Right atrium auricular region (tissue), 2 donors: Measurements from ENCODE around the gene FGF7. TPM values are rescaled to one million over a fixed set of nuclear protein-coding genes. Genes with fewer than 3 reads are reported as not detected.
"Not testable (repeated sequence)": the region's sequence is repeated elsewhere in the genome, so short reads cannot be mapped to it uniquely, and the experiment has no call there.

ENCODE experiments used
- DNase-seq: peaks from one replicate; pipeline ENCODE4 v3.0.0-alpha.2; 2019; ENCODE audit warnings: low spot score
- H3K27ac ChIP-seq, 2 donors: fragments of 200-600 bp; sonication (generic); 1 replicate in 1 of 2; 2 replicates in 1 of 2; pipeline ENCODE4 v1.5.1; 2016 to 2019
- H3K27me3 ChIP-seq, 2 donors: fragments of 200-600 bp; sonication (generic); one replicate each; pipeline versions ENCODE4 v1.5.1 to v1.6.0; 2017 to 2019
- H3K36me3 ChIP-seq: fragments of 200-600 bp; sonication (generic); one replicate; pipeline ENCODE4 v1.5.1; 2016
- H3K4me1 ChIP-seq, 2 donors: fragments of 200-600 bp; sonication (generic); one replicate each; pipeline versions ENCODE4 v1.5.1 to v1.6.0; 2017 to 2019
- H3K4me3 ChIP-seq, 2 donors: fragments of 200-600 bp; sonication (generic); 1 replicate in 1 of 2; 2 replicates in 1 of 2; pipeline ENCODE4 v1.5.1; 2017 to 2019; ENCODE audit warnings: mild to moderate bottlenecking in 1 of 2, moderate library complexity in 1 of 2
- H3K9me3 ChIP-seq, 2 donors: fragments of 200-600 bp; sonication (generic); one replicate each; pipeline ENCODE4 v1.5.1; 2019
- total RNA-seq, 2 donors: library from RNA; depleted of rRNA; stranded (reverse); fragments of >200 nt; gene quantifications; one replicate each; pipeline ENCODE4 v1.1.0, GENCODE V29; 2016
- TF ChIP-seq, protein P1 (sequence below), 2 donors: fragments of 200-600 bp; sonication (generic); IDR thresholded peaks; one replicate each; pipeline ENCODE4 v1.5.1; 2019; ENCODE audit warnings: antibody characterized with exemption in 2 of 2

The FGF7 gene
- total RNA-seq, 2 donors from 2014 or later = 27.2 to 28.5 TPM

DNA sequence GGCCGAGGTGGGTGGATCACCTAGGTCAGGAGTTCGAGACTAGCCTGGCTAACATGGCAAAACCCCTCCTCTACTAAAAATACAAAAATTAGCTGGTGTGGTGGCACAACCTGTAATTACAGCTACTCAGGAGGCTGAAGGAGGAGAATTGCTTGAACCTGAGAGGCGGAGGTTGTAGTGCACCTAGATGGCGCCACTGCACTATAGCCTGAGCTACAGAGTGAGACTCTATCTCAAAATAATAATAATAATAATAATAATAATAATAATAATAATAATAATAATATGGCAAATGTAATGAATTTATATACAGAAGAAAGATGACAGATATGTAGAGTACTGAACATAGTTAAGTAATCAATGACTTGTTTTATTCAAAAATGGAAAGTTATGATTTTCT is 48.2 kb downstream of the FGF7 start:
- H3K4me3 ChIP-seq, H3K9me3 ChIP-seq, H3K27me3 ChIP-seq, DNase-seq, H3K27ac ChIP-seq, H3K36me3 ChIP-seq, H3K4me1 ChIP-seq: not testable (repeated sequence)
- TF ChIP-seq, protein P1, sequence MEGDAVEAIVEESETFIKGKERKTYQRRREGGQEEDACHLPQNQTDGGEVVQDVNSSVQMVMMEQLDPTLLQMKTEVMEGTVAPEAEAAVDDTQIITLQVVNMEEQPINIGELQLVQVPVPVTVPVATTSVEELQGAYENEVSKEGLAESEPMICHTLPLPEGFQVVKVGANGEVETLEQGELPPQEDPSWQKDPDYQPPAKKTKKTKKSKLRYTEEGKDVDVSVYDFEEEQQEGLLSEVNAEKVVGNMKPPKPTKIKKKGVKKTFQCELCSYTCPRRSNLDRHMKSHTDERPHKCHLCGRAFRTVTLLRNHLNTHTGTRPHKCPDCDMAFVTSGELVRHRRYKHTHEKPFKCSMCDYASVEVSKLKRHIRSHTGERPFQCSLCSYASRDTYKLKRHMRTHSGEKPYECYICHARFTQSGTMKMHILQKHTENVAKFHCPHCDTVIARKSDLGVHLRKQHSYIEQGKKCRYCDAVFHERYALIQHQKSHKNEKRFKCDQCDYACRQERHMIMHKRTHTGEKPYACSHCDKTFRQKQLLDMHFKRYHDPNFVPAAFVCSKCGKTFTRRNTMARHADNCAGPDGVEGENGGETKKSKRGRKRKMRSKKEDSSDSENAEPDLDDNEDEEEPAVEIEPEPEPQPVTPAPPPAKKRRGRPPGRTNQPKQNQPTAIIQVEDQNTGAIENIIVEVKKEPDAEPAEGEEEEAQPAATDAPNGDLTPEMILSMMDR (IDR thresholded peaks at IDR 0.05) = peak in 1 of 2 donors; percentile 24

DNA sequence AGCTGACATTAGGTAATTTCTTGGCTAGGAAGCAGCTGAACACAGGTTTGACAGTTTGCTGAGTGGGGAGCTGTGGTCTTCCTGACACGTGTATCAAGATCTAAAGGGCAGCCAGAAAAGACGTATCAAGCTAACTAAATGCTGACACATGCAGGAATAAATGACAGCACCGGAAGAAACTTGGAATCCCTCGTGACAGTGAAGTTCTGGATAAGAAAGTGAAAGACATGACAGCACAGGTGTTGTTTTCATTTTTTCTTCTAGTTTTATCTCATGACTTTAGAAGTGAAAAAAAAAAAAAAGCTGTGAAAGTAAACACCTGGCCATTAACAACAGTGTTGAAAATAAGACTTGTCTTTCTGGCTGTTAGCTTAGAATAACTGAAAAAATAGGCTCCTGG is 48.7 kb downstream of the FGF7 start:
- Histone ChIP-seq H3K36me3 (no peaks in the 10 kb centered on the region), H3K27ac (no peak overlapping the region), H3K9me3 (no peaks in the 10 kb centered on the region), H3K27me3 (no peaks in the 10 kb centered on the region), H3K4me1 (no peaks in the 10 kb centered on the region), H3K4me3 (no peak overlapping the region)
- DNase-seq = no peak
- TF ChIP-seq, protein P1 (IDR thresholded peaks at IDR 0.05) = no peak

DNA sequence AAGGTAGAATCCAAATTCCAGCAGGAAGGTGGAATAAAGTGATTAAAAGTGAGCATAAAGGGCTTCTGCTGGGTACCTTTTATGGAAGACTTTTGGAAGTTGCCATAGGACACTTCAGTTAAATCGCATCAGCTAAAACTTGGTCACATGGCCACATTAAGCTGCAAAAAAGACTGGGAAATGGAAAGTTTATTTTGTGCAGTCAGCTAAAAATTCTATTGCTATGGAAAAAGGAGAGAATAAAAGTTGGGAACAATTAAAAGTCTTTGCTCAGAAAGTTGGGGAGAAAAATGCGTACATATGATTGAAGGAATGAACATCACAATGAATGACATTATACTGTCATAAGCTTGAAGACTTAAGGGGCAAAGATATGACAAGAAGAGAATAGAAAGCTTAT is 49.3 kb downstream of the FGF7 start:
- TF ChIP-seq, protein P1 (IDR thresholded peaks at IDR 0.05) = no peak
- Histone ChIP-seq H3K4me3 (no peak overlapping the region), H3K36me3 (no peaks in the 10 kb centered on the region), H3K9me3 (no peaks in the 10 kb centered on the region), H3K27ac (no peak overlapping the region), H3K27me3 (no peaks in the 10 kb centered on the region), H3K4me1 (no peaks in the 10 kb centered on the region)
- DNase-seq = no peak

DNA sequence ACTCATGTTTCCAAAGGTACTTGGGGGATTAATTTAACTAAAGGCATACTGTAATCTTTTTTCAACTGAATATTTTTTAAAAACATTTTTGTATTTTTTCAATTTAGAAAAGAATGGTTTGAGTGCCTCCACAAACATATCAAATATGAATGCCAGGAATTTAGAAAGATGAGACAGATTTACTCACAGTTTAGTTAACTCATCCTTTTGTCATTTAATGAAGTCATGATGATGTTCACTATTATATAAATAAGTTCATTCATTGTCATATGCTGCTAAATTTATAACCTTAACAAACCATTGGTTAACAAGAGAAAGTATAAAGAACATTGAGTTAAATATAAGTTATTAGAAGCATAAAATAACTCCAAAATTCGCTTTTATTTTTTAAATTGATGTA is 50.0 kb downstream of the FGF7 start:
- H3K36me3 ChIP-seq = no peaks in the 10 kb centered on the region
- TF ChIP-seq, protein P1 (IDR thresholded peaks at IDR 0.05) = no peak
- H3K4me1 ChIP-seq = no peaks in the 10 kb centered on the region
- H3K27ac ChIP-seq = no peak overlapping the region
- H3K27me3 ChIP-seq = no peaks in the 10 kb centered on the region
- DNase-seq = no peak
- no peak overlapping the region for H3K4me3 ChIP-seq
- H3K9me3 ChIP-seq = no peaks in the 10 kb centered on the region

DNA sequence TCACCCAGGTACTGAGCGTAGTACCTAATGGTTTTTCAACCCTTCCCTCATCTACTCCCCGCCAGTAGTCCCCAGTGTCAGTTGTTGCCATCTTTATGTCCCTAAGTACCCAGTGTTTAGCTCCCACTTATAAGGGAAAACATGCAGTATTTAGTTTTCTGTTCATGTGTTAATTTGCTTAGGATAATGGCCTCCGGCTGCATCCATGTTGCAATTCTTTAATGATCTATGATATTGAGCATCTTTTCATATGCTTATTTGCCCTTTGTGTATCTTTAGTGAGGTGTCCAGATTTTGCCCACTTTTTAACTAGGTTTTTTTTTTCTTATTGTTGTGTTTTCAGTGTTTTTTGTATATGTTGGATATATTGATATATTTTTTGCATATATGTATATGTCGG is 55.0 kb downstream of the FGF7 start:
- H3K4me3 ChIP-seq, H3K27me3 ChIP-seq, H3K4me1 ChIP-seq, H3K9me3 ChIP-seq, H3K27ac ChIP-seq, H3K36me3 ChIP-seq, DNase-seq: not testable (repeated sequence)

DNA sequence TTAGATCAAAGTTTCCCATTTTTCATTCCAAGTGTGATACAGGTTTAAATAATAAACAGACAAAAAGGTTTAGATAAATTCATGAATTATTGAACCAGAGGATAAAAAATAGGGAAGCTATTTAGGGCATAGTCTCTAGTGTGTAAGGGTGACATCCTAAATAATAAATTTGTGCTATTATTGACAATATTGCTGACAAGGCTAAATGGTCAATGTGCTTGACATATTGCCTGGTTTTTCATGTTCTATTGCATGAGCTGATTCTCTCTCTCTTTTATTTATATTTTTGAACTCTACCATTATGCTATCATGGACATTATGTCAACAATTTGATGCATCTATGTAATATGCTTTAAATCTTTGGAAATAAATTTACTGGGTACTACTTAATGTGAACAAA is 55.9 kb downstream of the FGF7 start:
- not testable (repeated sequence) for H3K4me3 ChIP-seq, H3K27ac ChIP-seq, H3K27me3 ChIP-seq, H3K9me3 ChIP-seq, H3K36me3 ChIP-seq, DNase-seq, H3K4me1 ChIP-seq

DNA sequence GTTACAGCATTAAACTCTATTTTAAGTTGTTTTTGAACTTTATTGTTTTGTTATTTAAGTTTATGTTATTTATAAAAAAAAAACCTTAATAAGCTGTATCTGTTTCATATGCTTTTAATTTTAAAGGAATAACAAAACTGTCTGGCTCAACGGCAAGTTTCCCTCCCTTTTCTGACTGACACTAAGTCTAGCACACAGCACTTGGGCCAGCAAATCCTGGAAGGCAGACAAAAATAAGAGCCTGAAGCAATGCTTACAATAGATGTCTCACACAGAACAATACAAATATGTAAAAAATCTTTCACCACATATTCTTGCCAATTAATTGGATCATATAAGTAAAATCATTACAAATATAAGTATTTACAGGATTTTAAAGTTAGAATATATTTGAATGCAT is 62.4 kb downstream of the FGF7 start:
- not testable (repeated sequence) for DNase-seq, H3K4me3 ChIP-seq, H3K4me1 ChIP-seq, H3K36me3 ChIP-seq, H3K9me3 ChIP-seq, H3K27me3 ChIP-seq, H3K27ac ChIP-seq
